Neural cell (in vitro differentiated cells): ENCODE results near the gene TLE4. TPM values are rescaled to one million over a fixed set of nuclear protein-coding genes. Genes with fewer than 3 reads are reported as not detected.

Source experiments
- H2AFZ ChIP-seq: fragments of 200-600, 300-800 bp; sonication (generic), shearing (Covaris generic); 2 replicates; pipeline ENCODE4 v1.6.0; 2014; ENCODE audit warnings: low read depth, mild to moderate bottlenecking, antibody characterized with exemption, low read length, moderate library complexity
- H3F3A ChIP-seq: fragments of 200-600 bp; shearing (Covaris generic); 2 replicates; pipeline ENCODE4 v1.6.1; 2016; ENCODE audit warnings: mild to moderate bottlenecking, moderate library complexity, mixed read lengths, antibody characterized with exemption, low read length; ENCODE audit not compliant: insufficient read depth, poor library complexity, severe bottlenecking
- H3K27ac ChIP-seq: fragments of 200-600, 300-800 bp; sonication (generic), shearing (Covaris generic); 2 replicates; pipeline ENCODE4 v1.5.1; 2014; ENCODE audit warnings: mild to moderate bottlenecking, low read length, moderate library complexity
- H3K27me3 ChIP-seq: fragments of 300-800, 200-600 bp; sonication (generic), shearing (Covaris generic); 2 replicates; pipeline ENCODE4 v1.6.0; 2014; ENCODE audit warnings: mild to moderate bottlenecking, low read depth, low read length, moderate library complexity; ENCODE audit not compliant: insufficient read depth
- H3K36me3 ChIP-seq: fragments of 300-800, 200-600 bp; sonication (generic), shearing (Covaris generic); 2 replicates; pipeline ENCODE4 v1.5.1; 2014; ENCODE audit warnings: mild to moderate bottlenecking, antibody characterized with exemption, low read length, moderate library complexity; ENCODE audit not compliant: insufficient read depth
- H3K4me2 ChIP-seq: fragments of 300-800, 200-600 bp; sonication (generic), shearing (Covaris generic); 2 replicates; pipeline ENCODE4 v1.6.0; 2014; ENCODE audit warnings: mild to moderate bottlenecking, low read length
- H3K4me3 ChIP-seq: fragments of 300-800, 200-600 bp; sonication (generic), shearing (Covaris generic); 2 replicates; pipeline ENCODE4 v1.5.1; 2014; ENCODE audit warnings: mild to moderate bottlenecking, low read length, moderate library complexity
- H3K79me2 ChIP-seq: fragments of 200-600 bp; shearing (Covaris generic); replicated peaks from 2 replicates; pipeline ENCODE4 v1.6.0; 2014; ENCODE audit warnings: mild to moderate bottlenecking, low read length, moderate library complexity; ENCODE audit not compliant: insufficient read depth
- H3K9ac ChIP-seq: fragments of 300-800, 200-600 bp; sonication (generic), shearing (Covaris generic); 2 replicates; pipeline ENCODE4 v1.6.1; 2016; ENCODE audit warnings: mild to moderate bottlenecking, low read length, mixed read lengths
- H3K9me2 ChIP-seq: fragments of 200-600 bp; shearing (Covaris generic); 2 replicates; pipeline ENCODE4 v1.6.1; 2016; ENCODE audit warnings: mild to moderate bottlenecking, low read length, mixed read lengths; ENCODE audit not compliant: insufficient read depth
- H3K9me3 ChIP-seq: fragments of 200-600, 300-800 bp; sonication (generic), shearing (Covaris generic); 2 replicates; pipeline ENCODE4 v1.6.1; 2016; ENCODE audit warnings: mild to moderate bottlenecking, mixed run types, low read length, moderate library complexity, mixed read lengths
- H4K20me1 ChIP-seq: fragments of 200-600 bp; shearing (Covaris generic); 2 replicates; pipeline ENCODE4 v1.6.1; 2016; ENCODE audit warnings: mild to moderate bottlenecking, mixed run types; ENCODE audit not compliant: insufficient read depth
- EP300 ChIP-seq: fragments of 450-650 bp; conservative IDR thresholded peaks from 2 replicates; pipeline ENCODE4 v1.6.1; 2014; ENCODE audit warnings: antibody characterized with exemption, mild to moderate bottlenecking, moderate library complexity; ENCODE audit not compliant: poor library complexity, severe bottlenecking
- EZH2 ChIP-seq: fragments of 200-600, 300-800 bp; shearing (Covaris generic), sonication (generic); IDR thresholded peaks from 2 replicates; pipeline ENCODE4 v1.6.1; 2014; ENCODE audit warnings: antibody characterized with exemption, low read length, borderline replicate concordance, mild to moderate bottlenecking; ENCODE audit not compliant: insufficient read depth, poor library complexity, severe bottlenecking
- MXI1 ChIP-seq: fragments of 450-650 bp; conservative IDR thresholded peaks from 2 replicates; pipeline ENCODE4 v1.6.1; 2014; ENCODE audit warnings: antibody characterized with exemption, mild to moderate bottlenecking; ENCODE audit not compliant: poor library complexity, severe bottlenecking
- POLR2AphosphoS5 ChIP-seq: IDR thresholded peaks from 2 replicates; pipeline ENCODE4 v1.6.1; 2012
- RAD21 ChIP-seq: fragments of 450-650 bp; conservative IDR thresholded peaks from 2 replicates; pipeline ENCODE4 v1.6.1; 2014; ENCODE audit warnings: antibody characterized with exemption, mild to moderate bottlenecking, moderate library complexity
- REST ChIP-seq: IDR thresholded peaks from 2 replicates; pipeline ENCODE4 v1.6.1; 2012; ENCODE audit warnings: borderline replicate concordance
- SMC3 ChIP-seq: fragments of 450-650 bp; conservative IDR thresholded peaks from 2 replicates; pipeline ENCODE4 v1.6.1; 2014; ENCODE audit warnings: antibody characterized with exemption, mild to moderate bottlenecking, moderate library complexity; ENCODE audit not compliant: poor library complexity
- TAF1 ChIP-seq: IDR thresholded peaks from 2 replicates; pipeline ENCODE4 v1.6.1; 2012; ENCODE audit warnings: low read depth
- polyA plus RNA-seq: library from polyadenylated mRNA; depleted of rRNA; stranded (reverse); fragments of >200 nt; gene quantifications from 2 replicates; pipeline ENCODE4 v1.2.3, GENCODE V29; 2014
- TF ChIP-seq, protein P1 (sequence below): fragments of 450-650 bp; IDR thresholded peaks from 2 replicates; pipeline ENCODE4 v1.5.1; 2014; ENCODE audit warnings: antibody characterized with exemption, mild to moderate bottlenecking, moderate library complexity; ENCODE audit not compliant: poor library complexity, severe bottlenecking

TLE4 gene
- polyA plus RNA-seq, 1 donor from 2014 or later: 143 TPM

DNA sequence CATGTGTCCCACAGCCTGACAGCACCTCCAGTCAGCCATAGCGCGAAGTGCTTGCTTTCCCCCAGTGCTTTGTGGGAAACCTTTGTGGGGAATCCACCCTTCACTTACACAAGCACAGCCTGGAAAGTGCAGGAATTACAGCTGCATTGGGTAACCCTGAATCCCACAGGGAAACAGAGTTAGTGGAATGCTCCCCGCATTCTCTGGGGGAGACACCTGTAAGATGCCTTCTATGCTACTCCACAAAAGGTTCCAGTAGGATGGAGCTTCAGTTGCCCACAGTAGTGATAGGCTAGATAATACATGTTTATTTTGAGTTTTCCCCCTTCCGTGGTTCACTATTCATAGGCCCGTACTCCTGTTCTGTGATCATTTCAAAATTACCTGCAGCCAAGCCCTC lies 60.3 kb downstream of the TLE4 start:
- Histone ChIP-seq H3K4me2 (peak overlapping the region; percentile 16), H3F3A (peaks cover 13% of the 10 kb centered on the region), H3K36me3 (no peaks in the 10 kb centered on the region), H3K79me2 (peaks cover 72% of the 10 kb centered on the region), H4K20me1 (no peaks in the 10 kb centered on the region), H3K9me2 (no peaks in the 10 kb centered on the region), H3K9me3 (no peaks in the 10 kb centered on the region), H3K27ac (peak overlapping the region; percentile 68), H3K9ac (no peak overlapping the region), H3K4me3 (peak overlapping the region; percentile 26), H3K27me3 (no peaks in the 10 kb centered on the region), H2AFZ (no peak overlapping the region)
- TF ChIP-seq TAF1 (no peak), SMC3 (no peak), REST (no peak), EZH2 (no peak), MXI1 (no peak), POLR2AphosphoS5 (no peak), RAD21 (no peak), EP300 (no peak)
- TF ChIP-seq, protein P1, sequence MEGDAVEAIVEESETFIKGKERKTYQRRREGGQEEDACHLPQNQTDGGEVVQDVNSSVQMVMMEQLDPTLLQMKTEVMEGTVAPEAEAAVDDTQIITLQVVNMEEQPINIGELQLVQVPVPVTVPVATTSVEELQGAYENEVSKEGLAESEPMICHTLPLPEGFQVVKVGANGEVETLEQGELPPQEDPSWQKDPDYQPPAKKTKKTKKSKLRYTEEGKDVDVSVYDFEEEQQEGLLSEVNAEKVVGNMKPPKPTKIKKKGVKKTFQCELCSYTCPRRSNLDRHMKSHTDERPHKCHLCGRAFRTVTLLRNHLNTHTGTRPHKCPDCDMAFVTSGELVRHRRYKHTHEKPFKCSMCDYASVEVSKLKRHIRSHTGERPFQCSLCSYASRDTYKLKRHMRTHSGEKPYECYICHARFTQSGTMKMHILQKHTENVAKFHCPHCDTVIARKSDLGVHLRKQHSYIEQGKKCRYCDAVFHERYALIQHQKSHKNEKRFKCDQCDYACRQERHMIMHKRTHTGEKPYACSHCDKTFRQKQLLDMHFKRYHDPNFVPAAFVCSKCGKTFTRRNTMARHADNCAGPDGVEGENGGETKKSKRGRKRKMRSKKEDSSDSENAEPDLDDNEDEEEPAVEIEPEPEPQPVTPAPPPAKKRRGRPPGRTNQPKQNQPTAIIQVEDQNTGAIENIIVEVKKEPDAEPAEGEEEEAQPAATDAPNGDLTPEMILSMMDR: no peak

DNA sequence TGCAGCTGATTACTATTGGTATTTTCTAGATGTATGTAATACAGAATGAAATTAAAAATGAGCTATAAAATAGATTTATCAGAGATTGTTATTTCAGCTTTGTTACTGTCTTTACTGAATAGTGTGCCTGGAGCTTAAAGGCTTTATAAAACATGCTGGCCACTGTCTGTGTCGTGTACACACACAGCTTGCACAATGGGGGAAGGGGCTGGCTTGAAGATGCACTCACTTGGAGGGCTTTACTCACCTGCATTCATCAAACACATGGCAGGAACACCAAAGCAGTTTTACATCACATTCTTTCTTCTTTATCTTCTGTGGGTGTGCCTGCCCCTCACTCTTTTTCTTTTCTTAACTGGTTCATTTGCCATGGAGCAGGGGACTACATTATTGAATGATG lies 60.9 kb downstream of the TLE4 start:
- TF ChIP-seq REST (no peak), MXI1 (no peak), EP300 (no peak), SMC3 (no peak), POLR2AphosphoS5 (no peak), RAD21 (no peak), TAF1 (no peak), EZH2 (no peak)
- TF ChIP-seq, protein P1: no peak
- H3K36me3 ChIP-seq: peaks cover 4% of the 10 kb centered on the region
- H3K4me2 ChIP-seq: peak overlapping the region; percentile 16
- no peaks in the 10 kb centered on the region for H4K20me1 ChIP-seq
- no peak overlapping the region for H2AFZ ChIP-seq
- no peaks in the 10 kb centered on the region for H3K27me3 ChIP-seq
- H3K9me3 ChIP-seq: no peaks in the 10 kb centered on the region
- no peaks in the 10 kb centered on the region for H3K9me2 ChIP-seq
- H3K9ac ChIP-seq: no peak overlapping the region
- peak overlapping the region; percentile 68 for H3K27ac ChIP-seq
- H3K79me2 ChIP-seq: peaks cover 72% of the 10 kb centered on the region
- H3K4me3 ChIP-seq: peak overlapping the region; percentile 26
- H3F3A ChIP-seq: peaks cover 13% of the 10 kb centered on the region
